ENCODE data around the gene HTR2B.
"Not testable (repeated sequence)": the region's sequence is repeated elsewhere in the genome, so short reads cannot be mapped to it uniquely, and the experiment has no call there.

HTR2B gene

DNA sequence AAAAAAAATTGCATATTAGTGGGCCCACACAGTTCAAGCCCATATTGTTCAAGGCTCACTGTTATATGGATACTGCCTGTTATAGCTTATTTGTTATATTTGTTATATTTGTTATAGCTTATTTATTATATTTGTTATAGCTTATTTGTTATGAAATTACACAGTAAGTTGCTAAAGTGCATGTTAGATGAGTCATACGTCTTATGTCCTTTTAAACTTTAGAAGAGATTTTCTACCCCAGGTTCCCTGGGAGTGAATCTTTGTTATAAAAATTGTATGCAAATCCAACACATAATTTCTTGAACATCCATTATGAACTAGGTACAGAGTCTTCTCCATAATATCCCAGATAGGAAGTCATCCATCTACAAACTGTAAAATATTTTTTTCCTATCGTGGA lies 22.1 kb downstream of the HTR2B start:
- no peak overlapping the region for H3K4me2 ChIP-seq (ENCODE audit: low read length)
- peaks cover 9% of the 10 kb centered on the region for H3K79me2 ChIP-seq
- H3K4me1 ChIP-seq, result no peaks in the 10 kb centered on the region
- H3K4me3 ChIP-seq (ENCODE audit: low read depth, low read length), result no peak overlapping the region
- no peak overlapping the region for H3K9ac ChIP-seq
- H3K27me3 ChIP-seq (ENCODE audit: control insufficient read depth, insufficient read depth, low read length), result no peaks in the 10 kb centered on the region
- no peak overlapping the region for H2AFZ ChIP-seq
- TF ChIP-seq, protein P1, sequence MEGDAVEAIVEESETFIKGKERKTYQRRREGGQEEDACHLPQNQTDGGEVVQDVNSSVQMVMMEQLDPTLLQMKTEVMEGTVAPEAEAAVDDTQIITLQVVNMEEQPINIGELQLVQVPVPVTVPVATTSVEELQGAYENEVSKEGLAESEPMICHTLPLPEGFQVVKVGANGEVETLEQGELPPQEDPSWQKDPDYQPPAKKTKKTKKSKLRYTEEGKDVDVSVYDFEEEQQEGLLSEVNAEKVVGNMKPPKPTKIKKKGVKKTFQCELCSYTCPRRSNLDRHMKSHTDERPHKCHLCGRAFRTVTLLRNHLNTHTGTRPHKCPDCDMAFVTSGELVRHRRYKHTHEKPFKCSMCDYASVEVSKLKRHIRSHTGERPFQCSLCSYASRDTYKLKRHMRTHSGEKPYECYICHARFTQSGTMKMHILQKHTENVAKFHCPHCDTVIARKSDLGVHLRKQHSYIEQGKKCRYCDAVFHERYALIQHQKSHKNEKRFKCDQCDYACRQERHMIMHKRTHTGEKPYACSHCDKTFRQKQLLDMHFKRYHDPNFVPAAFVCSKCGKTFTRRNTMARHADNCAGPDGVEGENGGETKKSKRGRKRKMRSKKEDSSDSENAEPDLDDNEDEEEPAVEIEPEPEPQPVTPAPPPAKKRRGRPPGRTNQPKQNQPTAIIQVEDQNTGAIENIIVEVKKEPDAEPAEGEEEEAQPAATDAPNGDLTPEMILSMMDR (IDR thresholded peaks at IDR 0.05), result no peak
- H3K36me3 ChIP-seq (ENCODE audit: control insufficient read depth, insufficient read depth, low read length), result peaks cover 5% of the 10 kb centered on the region
- no peak overlapping the region for H3K27ac ChIP-seq
- no peaks in the 10 kb centered on the region for H3K9me3 ChIP-seq (ENCODE audit: control insufficient read depth, low read length)

DNA sequence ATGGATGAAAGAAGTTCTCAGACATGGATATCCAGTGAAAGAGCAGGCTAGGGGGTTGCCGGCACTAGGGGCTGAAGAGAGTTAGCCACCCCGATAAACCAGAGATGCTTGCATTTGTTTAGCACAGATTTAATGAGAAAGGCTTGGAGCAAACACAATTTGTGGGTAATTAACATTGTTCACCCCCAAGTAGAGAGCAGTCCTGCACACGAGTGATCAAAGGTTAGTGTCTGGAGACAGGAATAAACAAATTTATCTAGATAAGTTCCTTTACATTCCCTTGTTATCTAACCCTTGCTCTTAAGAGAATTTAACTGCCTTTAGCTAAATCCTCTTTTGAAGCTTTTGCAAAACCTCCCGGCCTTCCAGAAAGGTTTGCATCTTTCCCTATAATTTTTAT lies 23.9 kb downstream of the HTR2B start:
- H3K9ac ChIP-seq, result no peak overlapping the region
- H2AFZ ChIP-seq, result no peak overlapping the region
- no peak overlapping the region for H3K27ac ChIP-seq
- TF ChIP-seq, protein P1 (IDR thresholded peaks at IDR 0.05), result no peak
- H3K36me3 ChIP-seq (ENCODE audit: control insufficient read depth, insufficient read depth, low read length), result peaks cover 5% of the 10 kb centered on the region
- H3K9me3 ChIP-seq (ENCODE audit: control insufficient read depth, low read length), result no peaks in the 10 kb centered on the region
- no peak overlapping the region for H3K4me3 ChIP-seq (ENCODE audit: low read depth, low read length)
- H3K79me2 ChIP-seq, result peaks cover 9% of the 10 kb centered on the region
- no peak overlapping the region for H3K4me2 ChIP-seq (ENCODE audit: low read length)
- H3K27me3 ChIP-seq (ENCODE audit: control insufficient read depth, insufficient read depth, low read length), result no peaks in the 10 kb centered on the region
- H3K4me1 ChIP-seq, result no peaks in the 10 kb centered on the region

DNA sequence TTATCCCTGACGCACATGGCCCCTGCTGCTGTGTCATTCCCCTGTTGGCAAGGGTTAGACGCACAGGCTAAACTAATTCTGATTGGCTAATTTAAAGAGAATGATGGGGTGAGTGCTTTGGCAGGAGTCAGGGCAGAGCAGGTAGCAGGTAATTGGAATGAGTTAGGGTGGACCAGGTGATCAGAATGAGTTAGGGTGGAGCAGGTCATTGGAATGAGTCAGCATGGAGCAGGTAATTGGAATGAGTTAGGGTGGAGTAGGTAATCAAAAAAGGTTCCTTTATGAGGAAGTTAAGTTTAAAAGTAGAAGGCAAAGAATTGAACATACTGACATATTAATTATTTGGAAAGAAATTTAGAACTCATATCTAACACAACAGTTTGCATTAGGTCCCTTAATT lies 24.5 kb downstream of the HTR2B start:
- not testable (repeated sequence) for H3K4me1 ChIP-seq; H3K27me3 ChIP-seq (ENCODE audit: control insufficient read depth, insufficient read depth, low read length); H3K79me2 ChIP-seq; H3K9ac ChIP-seq; H3K4me3 ChIP-seq (ENCODE audit: low read depth, low read length); H2AFZ ChIP-seq; H3K9me3 ChIP-seq (ENCODE audit: control insufficient read depth, low read length); H3K27ac ChIP-seq; H3K4me2 ChIP-seq (ENCODE audit: low read length); H3K36me3 ChIP-seq (ENCODE audit: control insufficient read depth, insufficient read depth, low read length)

DNA sequence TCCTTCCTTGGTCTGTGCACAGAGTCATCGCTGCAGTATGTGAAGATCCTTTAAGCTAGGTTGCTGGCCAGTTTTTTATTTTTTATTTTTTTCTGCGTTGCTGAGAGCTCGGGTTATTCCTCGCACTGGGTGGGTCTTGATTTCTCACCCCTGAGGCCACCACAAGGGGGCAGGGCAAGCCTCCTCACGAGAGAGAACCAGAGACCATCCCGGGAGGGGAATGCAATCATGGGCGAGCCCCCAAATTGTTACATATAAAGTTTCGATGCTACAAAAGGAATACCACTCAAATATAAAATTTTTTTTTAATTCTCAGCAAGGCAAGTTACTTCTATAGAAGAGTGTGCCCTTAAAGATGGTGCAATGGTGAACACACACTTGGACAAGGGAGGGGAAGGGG lies 24.9 kb downstream of the HTR2B start:
- Histone ChIP-seq H3K4me2 (ENCODE audit: low read length) (no peak overlapping the region), H3K79me2 (peaks cover 3% of the 10 kb centered on the region), H3K27me3 (ENCODE audit: control insufficient read depth, insufficient read depth, low read length) (no peaks in the 10 kb centered on the region), H3K4me3 (ENCODE audit: low read depth, low read length) (no peak overlapping the region), H3K4me1 (no peaks in the 10 kb centered on the region), H2AFZ (no peak overlapping the region), H3K36me3 (ENCODE audit: control insufficient read depth, insufficient read depth, low read length) (peaks cover 5% of the 10 kb centered on the region), H3K27ac (no peak overlapping the region), H3K9ac (no peak overlapping the region), H3K9me3 (ENCODE audit: control insufficient read depth, low read length) (no peaks in the 10 kb centered on the region)
- TF ChIP-seq, protein P1 (IDR thresholded peaks at IDR 0.05), result no peak

DNA sequence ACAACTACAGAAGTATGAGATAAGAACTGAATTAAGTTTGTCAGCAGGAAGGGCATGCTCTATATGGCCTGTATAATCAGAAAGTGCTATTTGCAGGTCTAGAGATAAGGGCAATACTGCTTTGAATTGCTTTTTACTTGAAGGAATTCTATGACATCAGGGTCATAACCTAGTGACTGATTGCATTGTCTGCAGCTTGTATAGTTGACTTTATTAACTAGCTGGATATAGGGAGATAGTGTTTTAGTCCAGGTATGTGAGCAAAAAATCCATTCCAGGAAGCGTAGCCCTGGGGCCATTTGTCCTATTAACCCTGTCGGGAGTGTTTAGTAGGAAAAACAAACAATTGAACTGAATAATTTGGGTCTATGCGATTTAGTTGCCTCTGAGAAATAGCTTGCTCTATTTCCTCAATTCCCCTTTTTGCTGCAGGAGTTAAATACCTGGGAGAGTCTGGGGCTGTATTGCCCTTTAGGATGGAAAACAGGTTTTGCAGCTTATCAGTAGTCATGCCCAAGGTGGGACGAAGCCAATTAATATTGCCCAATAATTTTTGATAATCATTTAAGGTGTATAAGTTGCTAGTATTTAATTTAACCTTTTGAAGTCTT lies 30.0 kb downstream of the HTR2B start:
- Histone ChIP-seq H3K4me2 (ENCODE audit: low read length) (no peak overlapping the region), H2AFZ (no peak overlapping the region), H3K27me3 (ENCODE audit: control insufficient read depth, insufficient read depth, low read length) (no peaks in the 10 kb centered on the region), H3K4me3 (ENCODE audit: low read depth, low read length) (no peak overlapping the region), H3K36me3 (ENCODE audit: control insufficient read depth, insufficient read depth, low read length) (peaks cover 3% of the 10 kb centered on the region), H3K9ac (no peak overlapping the region), H3K79me2 (peaks cover 16% of the 10 kb centered on the region), H3K9me3 (ENCODE audit: control insufficient read depth, low read length) (no peaks in the 10 kb centered on the region), H3K4me1 (no peaks in the 10 kb centered on the region), H3K27ac (no peak overlapping the region)
- TF ChIP-seq, protein P1 (IDR thresholded peaks at IDR 0.05), result no peak
